IMR-90 (cell line): Measurements from ENCODE around the gene UNC5B. TPM values are rescaled to one million over a fixed set of nuclear protein-coding genes. Genes with fewer than 3 reads are reported as not detected.

Experiments used
- ATAC-seq: fragments of 200-7000 bp; cut with Tn5 transposase; 2 replicates; pipeline ENCODE4 v1.9.1; 2020; ENCODE audit warnings: low read depth, mild to moderate bottlenecking, moderate library complexity
- BruUV-seq: library from RNA; stranded (reverse); fragments of 400-500 nt; replicated peaks from 2 replicates; lab custom pipeline; 2021; lab: Mats Ljungman, UMichigan
- CTCF ChIA-PET: fragments of 300-600 bp; formaldehyde crosslinking; extraction: SDS; loops from one replicate; lab custom pipeline; 2021; ENCODE audit warnings: antibody characterized with exemption; lab: Yijun Ruan, JAX
- POLR2A ChIA-PET: fragments of 300-600 bp; sonication (Branson Sonifier 250); formaldehyde crosslinking; loops from one replicate; lab custom pipeline; 2022; ENCODE audit warnings: antibody characterized with exemption; ENCODE audit not compliant: unreplicated experiment; lab: Charles Lee
- DNase-seq: peaks from one replicate; pipeline ENCODE4 v3.0.0; 2013
- H2AFZ ChIP-seq: replicated peaks from 2 replicates; pipeline ENCODE3; 2013; ENCODE audit warnings: low read length, mild to moderate bottlenecking; ENCODE audit not compliant: poor library complexity
- H2AK5ac ChIP-seq: 2 replicates; pipeline ENCODE4 v1.6.1; 2013; ENCODE audit warnings: low read depth, low read length, inconsistent platforms
- H2AK9ac ChIP-seq: replicated peaks from 2 replicates; pipeline ENCODE3; 2013; ENCODE audit warnings: mild to moderate bottlenecking, low read depth, low read length, moderate library complexity; ENCODE audit not compliant: poor library complexity
- H2BK120ac ChIP-seq: 2 replicates; pipeline ENCODE4 v1.6.1; 2013; ENCODE audit warnings: low read depth, low read length, inconsistent platforms
- H2BK15ac ChIP-seq: 3 replicates; pipeline ENCODE4 v1.6.1; 2013; ENCODE audit warnings: low read depth, low read length, inconsistent platforms
- H2BK20ac ChIP-seq: 2 replicates; pipeline ENCODE4 v1.6.1; 2013; ENCODE audit warnings: low read depth, mild to moderate bottlenecking, inconsistent platforms, low read length, moderate library complexity
- H2BK5ac ChIP-seq: 2 replicates; pipeline ENCODE4 v1.6.1; 2013; ENCODE audit warnings: mild to moderate bottlenecking, low read depth, low read length, inconsistent platforms; ENCODE audit not compliant: poor library complexity, severe bottlenecking
- H3K14ac ChIP-seq: replicated peaks from 2 replicates; pipeline ENCODE4 v1.6.1; 2013; ENCODE audit warnings: low read depth, low read length, inconsistent platforms
- H3K18ac ChIP-seq: 2 replicates; pipeline ENCODE4 v1.6.1; 2013; ENCODE audit warnings: low read depth, low read length, control low read depth
- H3K23ac ChIP-seq: 2 replicates; pipeline ENCODE4 v1.6.1; 2013; ENCODE audit warnings: low read depth, low read length, inconsistent platforms
- H3K27ac ChIP-seq: 2 replicates; pipeline ENCODE4 v1.5.1; 2013; ENCODE audit warnings: mild to moderate bottlenecking, control low read depth, low read length; ENCODE audit not compliant: insufficient read depth
- H3K27me3 ChIP-seq: 2 replicates; pipeline ENCODE4 v1.6.1; 2013; ENCODE audit warnings: low read length; ENCODE audit not compliant: control insufficient read depth, insufficient read depth
- H3K36me3 ChIP-seq: 2 replicates; pipeline ENCODE4 v1.6.1; 2013; ENCODE audit warnings: low read length, mixed read lengths; ENCODE audit not compliant: control insufficient read depth, insufficient read depth
- H3K4ac ChIP-seq: 2 replicates; pipeline ENCODE4 v1.6.1; 2013; ENCODE audit warnings: low read depth, low read length, inconsistent platforms
- H3K4me1 ChIP-seq: 2 replicates; pipeline ENCODE4 v1.6.1; 2013; ENCODE audit warnings: low read length, mixed read lengths; ENCODE audit not compliant: control insufficient read depth, insufficient read depth
- H3K4me2 ChIP-seq: 2 replicates; pipeline ENCODE4 v1.6.1; 2013; ENCODE audit warnings: low read depth, mild to moderate bottlenecking, control low read depth, low read length, moderate library complexity
- H3K4me3 ChIP-seq: 2 replicates; pipeline ENCODE4 v1.5.1; 2013; ENCODE audit warnings: low read depth, mild to moderate bottlenecking, control low read depth, low read length, moderate library complexity; ENCODE audit not compliant: insufficient read depth
- H3K56ac ChIP-seq: 2 replicates; pipeline ENCODE4 v1.6.1; 2013; ENCODE audit warnings: low read length, inconsistent platforms; ENCODE audit not compliant: insufficient read depth; ENCODE audit errors: extremely low read depth
- H3K79me1 ChIP-seq, 2 experiments: 2 replicates each; pipeline ENCODE4 v1.6.1; 2013; ENCODE audit warnings: low read length in 2 of 2, inconsistent platforms in 1 of 2, low read depth in 1 of 2
- H3K9ac ChIP-seq: 2 replicates; pipeline ENCODE4 v1.6.1; 2013; ENCODE audit warnings: low read depth, low read length, control low read depth
- H3K9me1 ChIP-seq: 2 replicates; pipeline ENCODE4 v1.6.1; 2013; ENCODE audit warnings: low read length, inconsistent platforms; ENCODE audit not compliant: insufficient read depth
- H3K9me3 ChIP-seq: 2 replicates; pipeline ENCODE4 v1.6.1; 2013; ENCODE audit warnings: low read length; ENCODE audit not compliant: control insufficient read depth, insufficient read depth
- H4K20me1 ChIP-seq: 2 replicates; pipeline ENCODE4 v1.6.1; 2013; ENCODE audit warnings: low read length, inconsistent platforms; ENCODE audit not compliant: insufficient read depth
- H4K5ac ChIP-seq: 2 replicates; pipeline ENCODE4 v1.6.1; 2013; ENCODE audit warnings: mild to moderate bottlenecking, low read depth, low read length, control low read depth
- H4K8ac ChIP-seq, 2 experiments: 2 replicates each; pipeline ENCODE4 v1.6.1; 2013; ENCODE audit warnings: low read depth in 2 of 2, low read length in 2 of 2, control low read depth in 1 of 2, inconsistent platforms in 1 of 2
- H4K91ac ChIP-seq: 2 replicates; pipeline ENCODE4 v1.6.1; 2013; ENCODE audit warnings: low read depth, low read length, inconsistent platforms; ENCODE audit not compliant: insufficient read depth
- BHLHE40 ChIP-seq: fragments of 150-350 bp; IDR thresholded peaks from 2 replicates; pipeline ENCODE4 v1.6.1; 2016; ENCODE audit warnings: mild to moderate bottlenecking, low read depth, low read length
- CEBPB ChIP-seq: IDR thresholded peaks from 2 replicates; pipeline ENCODE4 v1.6.1; 2012; ENCODE audit warnings: low read depth, low read length, improper control_type of control experiment
- CHD1 ChIP-seq: IDR thresholded peaks from 2 replicates; pipeline ENCODE4 v1.6.1; 2012; ENCODE audit warnings: low read depth, low read length, improper control_type of control experiment
- CTCF ChIP-seq: conservative IDR thresholded peaks from 2 replicates; pipeline ENCODE4 v1.5.1; 2012; ENCODE audit warnings: mild to moderate bottlenecking, low read depth, low read length, improper control_type of control experiment
- FOS ChIP-seq: fragments of 150-350 bp; IDR thresholded peaks from 2 replicates; pipeline ENCODE4 v1.6.1; 2016; ENCODE audit warnings: low read depth, low read length
- MAFK ChIP-seq: IDR thresholded peaks from 2 replicates; pipeline ENCODE4 v1.6.1; 2012; ENCODE audit warnings: low read depth, low read length, improper control_type of control experiment
- MAZ ChIP-seq: IDR thresholded peaks from 2 replicates; pipeline ENCODE4 v1.6.1; 2012; ENCODE audit warnings: low read depth, mild to moderate bottlenecking, low read length, improper control_type of control experiment, moderate library complexity, borderline replicate concordance
- MXI1 ChIP-seq: IDR thresholded peaks from 2 replicates; pipeline ENCODE4 v1.6.1; 2012; ENCODE audit warnings: low read depth, mild to moderate bottlenecking, low read length, moderate library complexity, borderline replicate concordance
- NFE2L2 ChIP-seq: fragments of 150-350 bp; IDR thresholded peaks from 2 replicates; pipeline ENCODE4 v1.6.1; 2016; ENCODE audit warnings: low read depth, mild to moderate bottlenecking, low read length
- POLR2A ChIP-seq: IDR thresholded peaks from 2 replicates; pipeline ENCODE4 v1.6.1; 2012; ENCODE audit warnings: mild to moderate bottlenecking, low read depth, low read length
- RCOR1 ChIP-seq: IDR thresholded peaks from 2 replicates; pipeline ENCODE4 v1.6.1; 2012; ENCODE audit warnings: mild to moderate bottlenecking, low read length, improper control_type of control experiment; ENCODE audit not compliant: insufficient replicate concordance
- RFX5 ChIP-seq: IDR thresholded peaks from 2 replicates; pipeline ENCODE4 v1.8.0; 2012; ENCODE audit warnings: low read depth, mild to moderate bottlenecking, low read length, moderate library complexity
- SMC3 ChIP-seq: fragments of 150-350 bp; IDR thresholded peaks from 2 replicates; pipeline ENCODE4 v1.6.1; 2016; ENCODE audit warnings: low read depth, mild to moderate bottlenecking, antibody characterized with exemption, low read length, moderate library complexity
- WGBS, 2 experiments: methylation state at CpG; one replicate each; pipeline versions ENCODE4 v1.1.5 to v1.1.7; 2013; ENCODE audit warnings: missing lambda C conversion rate in 2 of 2; ENCODE audit not compliant: insufficient read length in 1 of 2; ENCODE audit errors: extremely low coverage in 2 of 2; 5-methylcytosine and 5-hydroxymethylcytosine counted together
- dilution Hi-C: fragments of 300-500 bp; cut with HindIII; formaldehyde crosslinking; loops from one replicate; pipeline ENCODE4 v1.14.3; 2018; ENCODE audit warnings: low sequenced_read_pairs; ENCODE audit not compliant: unreplicated experiment
- in situ Hi-C: fragments of 300-500 bp; cut with MboI; formaldehyde crosslinking; loops from 3 replicates; pipeline ENCODE4 v1.14.3; 2019; ENCODE audit warnings: low sequenced_read_pairs, inconsistent platforms, mixed read lengths
- intact Hi-C: fragments of 100-400 bp; cut with micrococcal nuclease; formaldehyde crosslinking; loops from 2 replicates; pipeline ENCODE4 v1.10.0; 2022
- polyA plus RNA-seq, 3 experiments: library from polyadenylated mRNA; depleted of rRNA; stranded (reverse); fragments of >200 nt; gene quantifications; 2 replicates each; pipeline ENCODE4 v1.2.3, GENCODE V29; 2012; ENCODE audit warnings: low replicate concordance in 1 of 3
- total RNA-seq: library from RNA; depleted of rRNA; stranded (reverse); fragments of >200 nt; gene quantifications from 2 replicates; pipeline ENCODE4 v1.2.3, GENCODE V29; 2012
- TF ChIP-seq, protein P1 (sequence below): fragments of 150-350 bp; IDR thresholded peaks from 2 replicates; pipeline ENCODE4 v1.6.1; 2017; ENCODE audit warnings: mild to moderate bottlenecking, antibody characterized with exemption, low read length, low read depth
- TF ChIP-seq, protein P2 (sequence below): fragments of 150-350 bp; IDR thresholded peaks from 2 replicates; pipeline ENCODE4 v1.6.1; 2016; ENCODE audit warnings: low read depth, mild to moderate bottlenecking, low read length, moderate library complexity, borderline replicate concordance

Gene UNC5B
- total and polyA plus RNA-seq, 2 of the 4 experiments (the other 2 are of a cell fraction), result 1.6 to 4.2 TPM

DNA sequence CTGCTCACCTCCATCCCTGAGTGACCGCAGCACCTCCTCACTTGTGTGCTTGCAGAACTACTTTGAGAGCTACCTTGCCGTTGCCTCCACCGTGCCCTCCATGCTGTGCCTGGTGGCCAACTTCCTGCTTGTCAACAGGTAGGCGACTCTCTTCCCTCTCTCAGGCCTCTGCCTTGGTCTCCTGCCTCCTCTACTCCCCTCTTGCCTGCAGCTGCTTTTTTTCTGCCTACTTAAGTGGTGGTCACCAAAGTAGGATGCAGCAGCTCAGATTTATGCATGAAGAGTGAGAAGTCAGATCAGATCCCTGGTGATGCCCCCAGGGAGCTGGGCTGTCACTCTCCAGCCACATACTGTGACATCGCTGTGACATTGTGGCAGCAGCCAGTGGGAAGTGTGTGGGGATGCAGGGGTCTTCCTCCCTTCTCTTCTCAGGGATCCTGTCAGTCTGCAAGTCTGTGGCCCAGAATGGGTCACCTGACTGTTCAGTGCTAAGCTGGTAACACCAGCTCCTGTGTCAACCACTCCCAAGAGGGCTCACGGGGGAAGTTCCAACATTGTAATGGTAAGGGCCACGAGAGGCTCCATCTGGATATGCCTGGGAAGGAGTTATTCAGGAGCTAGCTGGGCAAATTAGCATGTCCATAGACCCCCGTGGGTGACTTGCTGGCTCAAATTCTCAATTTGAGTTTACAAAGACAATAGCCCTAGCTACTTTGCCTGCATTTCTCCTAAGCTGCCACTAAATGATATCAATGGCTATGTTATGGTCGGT is 132.0 kb downstream of the UNC5B start:
- ATAC-seq (no peak), DNase-seq (no peak)
- Histone ChIP-seq H2BK15ac (no peak overlapping the region), H3K14ac (no peak overlapping the region), H3K27me3 (peaks cover 19% of the 10 kb centered on the region; the same call in 1 of the 2 replicates), H3K36me3 (no peaks in the 10 kb centered on the region), H3K23ac (no peak overlapping the region), H3K9ac (no peak overlapping the region), H2BK5ac (no peak overlapping the region), H3K4me1 (peaks cover 6% of the 10 kb centered on the region; the same call in 1 of the 2 replicates), H3K27ac (no peak overlapping the region), H3K79me1 (no peaks in the 10 kb centered on the region), H2AFZ (no peak overlapping the region), H3K9me1 (no peaks in the 10 kb centered on the region), H2BK20ac (no peak overlapping the region), H2AK9ac (no peak overlapping the region), H4K8ac (no peak overlapping the region), H2BK120ac (no peak overlapping the region), H4K20me1 (no peaks in the 10 kb centered on the region; the same call in 1 of the 2 replicates), H3K9me3 (no peaks in the 10 kb centered on the region), H2AK5ac (no peak overlapping the region), H3K18ac (no peak overlapping the region), H3K56ac (no peak overlapping the region), H3K4me3 (no peak overlapping the region), H4K5ac (no peak overlapping the region), H3K4ac (no peak overlapping the region), H3K4me2 (no peak overlapping the region), H4K91ac (no peak overlapping the region)
- no TSS peak for BruUV-seq
- CTCF ChIA-PET, result no interaction called here
- dilution Hi-C loops (no loop called here), intact Hi-C loops (no loop called here), in situ Hi-C loops (no loop called here)
- POLR2A ChIA-PET, result no interaction called here
- 76% methylated on average over 3 of the region's 9 CpGs; no CpG with 5 or more reads in 1 of the 2 experiments for WGBS, 2 experiments
- TF ChIP-seq MXI1 (no peak), CTCF (no peak), POLR2A (no peak), RCOR1 (no peak), FOS (no peak), NFE2L2 (no peak), MAFK (no peak), SMC3 (no peak), CHD1 (no peak), CEBPB (no peak), RFX5 (no peak), MAZ (no peak), BHLHE40 (no peak)
- TF ChIP-seq, protein P1, sequence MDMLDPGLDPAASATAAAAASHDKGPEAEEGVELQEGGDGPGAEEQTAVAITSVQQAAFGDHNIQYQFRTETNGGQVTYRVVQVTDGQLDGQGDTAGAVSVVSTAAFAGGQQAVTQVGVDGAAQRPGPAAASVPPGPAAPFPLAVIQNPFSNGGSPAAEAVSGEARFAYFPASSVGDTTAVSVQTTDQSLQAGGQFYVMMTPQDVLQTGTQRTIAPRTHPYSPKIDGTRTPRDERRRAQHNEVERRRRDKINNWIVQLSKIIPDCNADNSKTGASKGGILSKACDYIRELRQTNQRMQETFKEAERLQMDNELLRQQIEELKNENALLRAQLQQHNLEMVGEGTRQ, result no peak
- TF ChIP-seq, protein P2, sequence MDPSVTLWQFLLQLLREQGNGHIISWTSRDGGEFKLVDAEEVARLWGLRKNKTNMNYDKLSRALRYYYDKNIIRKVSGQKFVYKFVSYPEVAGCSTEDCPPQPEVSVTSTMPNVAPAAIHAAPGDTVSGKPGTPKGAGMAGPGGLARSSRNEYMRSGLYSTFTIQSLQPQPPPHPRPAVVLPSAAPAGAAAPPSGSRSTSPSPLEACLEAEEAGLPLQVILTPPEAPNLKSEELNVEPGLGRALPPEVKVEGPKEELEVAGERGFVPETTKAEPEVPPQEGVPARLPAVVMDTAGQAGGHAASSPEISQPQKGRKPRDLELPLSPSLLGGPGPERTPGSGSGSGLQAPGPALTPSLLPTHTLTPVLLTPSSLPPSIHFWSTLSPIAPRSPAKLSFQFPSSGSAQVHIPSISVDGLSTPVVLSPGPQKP, result no peak
